ENCODE data around the gene PCSK4. TPM values are rescaled to one million over a fixed set of nuclear protein-coding genes. Genes with fewer than 3 reads are reported as not detected.

The PCSK4 gene
- total and polyA plus RNA-seq, 2 of the 4 experiments (the other 2 are of a cell fraction): 0.72 to 1.7 TPM

DNA sequence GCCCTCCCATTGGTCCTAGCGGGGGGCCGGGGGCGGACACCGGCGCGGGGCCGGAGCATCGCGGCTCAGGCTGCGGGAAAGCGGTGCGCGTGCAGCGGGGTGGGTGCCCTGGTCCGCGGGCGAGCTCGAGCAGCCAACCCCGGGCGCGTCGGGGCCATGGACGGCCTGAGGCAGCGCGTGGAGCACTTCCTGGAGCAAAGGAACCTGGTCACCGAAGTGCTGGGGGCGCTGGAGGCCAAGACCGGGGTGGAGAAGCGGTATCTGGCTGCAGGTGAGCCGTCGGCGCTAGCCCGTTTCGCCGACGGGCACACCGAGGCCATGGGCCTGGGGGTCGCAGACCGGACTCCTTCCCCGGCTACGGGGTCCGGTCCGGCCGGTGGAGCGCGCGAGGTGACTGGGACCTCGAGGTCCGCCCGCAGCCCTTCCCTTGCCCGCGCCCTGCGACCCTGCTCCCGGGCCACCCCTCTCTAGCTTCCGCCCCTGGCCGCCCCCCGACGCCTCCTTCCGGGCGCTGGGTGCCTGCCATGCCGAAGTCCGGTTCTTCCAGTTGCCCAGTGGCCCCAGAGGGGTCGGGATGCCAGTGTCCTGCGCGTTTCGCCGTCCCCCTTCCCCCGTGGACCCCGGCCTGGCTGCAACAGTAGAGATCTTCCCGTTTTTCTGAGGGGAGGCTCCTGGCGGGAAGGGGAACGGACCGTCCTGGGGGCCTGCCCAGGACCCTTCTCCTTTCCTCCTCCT, 1.1 kb upstream of the PCSK4 start, which contains the start of gene REEP6:
Gene REEP6, plus strand, starts transcription at position 68 of the 735 bp plus-strand sequence. Its CDS starts 89 bp downstream, at position 157.
- intact Hi-C loops (cut with micrococcal nuclease) (no loop called here), in situ Hi-C loops (cut with MboI; ENCODE audit: low sequenced_read_pairs) (no loop called here), dilution Hi-C loops (cut with HindIII; ENCODE audit: low sequenced_read_pairs, unreplicated experiment) (no loop called here)
- WGBS, 2 experiments (ENCODE audit: extremely low coverage in 2 of 2, insufficient read length in 1 of 2): 8% methylated on average over 29 of the region's 73 CpGs; no CpG with 5 or more reads in 1 of the 2 experiments
- H3K14ac ChIP-seq (replicated peaks; ENCODE audit: low read depth, low read length): peak within 1 kb of the TSS; percentile 73
- H3K4me2 ChIP-seq (ENCODE audit: low read depth, low read length): peak within 1 kb of the TSS; percentile 92
- no peaks in the 10 kb centered on the region for H3K9me1 ChIP-seq (ENCODE audit: insufficient read depth, low read length)
- H2AK5ac ChIP-seq (ENCODE audit: low read depth, low read length): no peak within 1 kb of the TSS; the same call in 1 of the 2 replicates
- no peak for DNase-seq
- POLR2A ChIA-PET (ENCODE audit: unreplicated experiment): interaction anchor here (0.6 kb wide), 1 partner anchor 1103 kb away, joined by 3 read pairs; no protein-coding TSS in a partner anchor
- H2BK15ac ChIP-seq (ENCODE audit: low read depth, low read length): no peak within 1 kb of the TSS; the same call in 2 of the 3 replicates
- H3K4me3 ChIP-seq (ENCODE audit: insufficient read depth, low read depth, low read length): peak within 1 kb of the TSS; percentile 59
- H3K27ac ChIP-seq (ENCODE audit: insufficient read depth, low read length): peak within 1 kb of the TSS; percentile 68
- H4K8ac ChIP-seq (ENCODE audit: low read depth in 2 of 2, low read length in 2 of 2): peak within 1 kb of the TSS in 1 of 2 experiments; percentile 85; a peak in 2 of 4 replicates
- H2BK20ac ChIP-seq (ENCODE audit: low read depth, low read length): no peak within 1 kb of the TSS
- H3K56ac ChIP-seq (ENCODE audit: extremely low read depth, insufficient read depth, low read length): no peak within 1 kb of the TSS
- no peaks in the 10 kb centered on the region for H3K9me3 ChIP-seq (ENCODE audit: control insufficient read depth, insufficient read depth, low read length)
- H4K20me1 ChIP-seq (ENCODE audit: insufficient read depth, low read length): peaks cover 3% of the 10 kb centered on the region; the same call in 1 of the 2 replicates
- BruUV-seq (replicated peaks): no TSS peak
- H3K23ac ChIP-seq (ENCODE audit: low read depth, low read length): no peak within 1 kb of the TSS; the same call in 1 of the 2 replicates
- peak within 1 kb of the TSS; percentile 77 for H3K4ac ChIP-seq (ENCODE audit: low read depth, low read length)
- H2AFZ ChIP-seq (replicated peaks; ENCODE audit: low read length, poor library complexity): peak within 1 kb of the TSS; percentile 100
- H4K91ac ChIP-seq (ENCODE audit: insufficient read depth, low read depth, low read length): peak within 1 kb of the TSS; percentile 43; the same call in 1 of the 2 replicates
- peak within 1 kb of the TSS; percentile 47 for H2BK5ac ChIP-seq (ENCODE audit: low read depth, low read length, poor library complexity, severe bottlenecking)
- H3K79me1 ChIP-seq (ENCODE audit: low read depth in 1 of 2, low read length in 2 of 2): no peaks in the 10 kb centered on the region
- ATAC-seq (ENCODE audit: low read depth): no peak
- CTCF ChIA-PET: no interaction called here
- H3K9ac ChIP-seq (ENCODE audit: low read depth, low read length): peak within 1 kb of the TSS; percentile 66
- H3K4me1 ChIP-seq (ENCODE audit: control insufficient read depth, insufficient read depth, low read length): peaks cover 9% of the 10 kb centered on the region
- peaks cover 10% of the 10 kb centered on the region; the same call in 1 of the 2 replicates for H3K27me3 ChIP-seq (ENCODE audit: control insufficient read depth, insufficient read depth, low read length)
- H2BK120ac ChIP-seq (ENCODE audit: low read depth, low read length): peak within 1 kb of the TSS; percentile 60
- peak; percentile 29 for TF ChIP-seq RCOR1 (IDR thresholded peaks at IDR 0.05; ENCODE audit: insufficient replicate concordance, low read length)
- TF ChIP-seq MXI1 (IDR thresholded peaks at IDR 0.05; ENCODE audit: borderline replicate concordance, low read depth, low read length): 0 out of 2 replicates have a peak, but pooled peaks have one; percentile 17
- TF ChIP-seq RFX5 (IDR thresholded peaks at IDR 0.05; ENCODE audit: low read depth, low read length): no peak
- TF ChIP-seq SMC3 (IDR thresholded peaks at IDR 0.05; ENCODE audit: low read depth, low read length): no peak
- TF ChIP-seq CEBPB (IDR thresholded peaks at IDR 0.05; ENCODE audit: low read depth, low read length): no peak
- H3K18ac ChIP-seq (ENCODE audit: low read depth, low read length): no peak within 1 kb of the TSS
- peak within 1 kb of the TSS; percentile 12 for H4K5ac ChIP-seq (ENCODE audit: low read depth, low read length)
- H3K36me3 ChIP-seq (ENCODE audit: control insufficient read depth, insufficient read depth, low read length): no peaks in the 10 kb centered on the region
- H2AK9ac ChIP-seq (replicated peaks; ENCODE audit: low read depth, low read length, poor library complexity): peak within 1 kb of the TSS; percentile 93

All from IMR-90 (cell line).